H1 (cell line): ENCODE data around the gene RABEP2. TPM values are rescaled to one million over a fixed set of nuclear protein-coding genes. Genes with fewer than 3 reads are reported as not detected.

ENCODE experiments used
- CTCF ChIA-PET: fragments of 300-600 bp; sonication (Branson Sonifier 250); formaldehyde crosslinking; loops from one replicate; lab custom pipeline; 2021; ENCODE audit not compliant: partially characterized antibody; lab: Charles Lee
- POLR2A ChIA-PET: fragments of 300-600 bp; sonication (Branson Sonifier 250); formaldehyde crosslinking; loops from one replicate; lab custom pipeline; 2021; ENCODE audit warnings: inconsistent platforms; ENCODE audit not compliant: partially characterized antibody; lab: Charles Lee
- DNase-seq, 2 experiments: peaks; one replicate each; pipeline versions ENCODE4 v3.0.0 to v3.0.0-alpha.2; 2010 to 2022; ENCODE audit warnings: low spot score in 2 of 2, low read depth in 1 of 2, mixed read lengths in 1 of 2
- FAIRE-seq: peaks from 2 replicates; lab custom pipeline; 2011; peaks lifted over from hg19 to GRCh38; lab: Jason Lieb, UNC
- H2AFZ ChIP-seq: 2 replicates; pipeline ENCODE4 v1.8.1; 2012; ENCODE audit warnings: low read length, inconsistent platforms
- H2AK5ac ChIP-seq: 2 replicates; pipeline ENCODE4 v1.6.1; 2013; ENCODE audit warnings: low read depth, low read length
- H2BK120ac ChIP-seq: replicated peaks from 2 replicates; pipeline ENCODE3; 2013; ENCODE audit warnings: low read depth, low read length, inconsistent platforms
- H2BK12ac ChIP-seq: 2 replicates; pipeline ENCODE4 v1.6.1; 2013; ENCODE audit warnings: low read depth, low read length
- H2BK15ac ChIP-seq: 2 replicates; pipeline ENCODE4 v1.6.1; 2013; ENCODE audit warnings: low read length
- H2BK20ac ChIP-seq: 2 replicates; pipeline ENCODE4 v1.6.1; 2013; ENCODE audit warnings: low read length
- H2BK5ac ChIP-seq: 2 replicates; pipeline ENCODE4 v1.6.1; 2013; ENCODE audit warnings: low read depth, low read length
- H3K14ac ChIP-seq: 2 replicates; pipeline ENCODE4 v1.6.1; 2013; ENCODE audit warnings: inconsistent platforms; ENCODE audit not compliant: insufficient read length
- H3K18ac ChIP-seq: 2 replicates; pipeline ENCODE4 v1.6.1; 2013; ENCODE audit warnings: low read length; ENCODE audit errors: extremely low read depth
- H3K23ac ChIP-seq: 2 replicates; pipeline ENCODE4 v1.6.1; 2013; ENCODE audit warnings: inconsistent platforms; ENCODE audit not compliant: insufficient read length
- H3K23me2 ChIP-seq: 2 replicates; pipeline ENCODE4 v1.6.1; 2013; ENCODE audit warnings: low read depth, low read length
- H3K27ac ChIP-seq: 2 replicates; pipeline ENCODE4 v1.6.1; 2011; ENCODE audit warnings: low read depth, low read length, inconsistent platforms
- H3K27me3 ChIP-seq, 4 experiments: replicated peaks in 1 of 4; 1 replicate in 1 of 4; 2 replicates in 3 of 4; pipeline versions ENCODE4 v1.6.1 to v1.8.1; 2011 to 2013; ENCODE audit warnings: low read length in 3 of 4, mild to moderate bottlenecking in 3 of 4, inconsistent platforms in 2 of 4, mixed read lengths in 2 of 4, moderate library complexity in 1 of 4; ENCODE audit not compliant: control insufficient read depth in 3 of 4, insufficient read depth in 3 of 4; ENCODE audit errors: extremely low read depth in 1 of 4
- H3K36me3 ChIP-seq, 4 experiments: 2 replicates each; pipeline versions ENCODE4 v1.6.1 to v1.8.1; 2011 to 2013; ENCODE audit warnings: mild to moderate bottlenecking in 4 of 4, low read length in 3 of 4, moderate library complexity in 2 of 4, control low read depth in 1 of 4, inconsistent platforms in 1 of 4; ENCODE audit not compliant: insufficient read depth in 4 of 4, control insufficient read depth in 2 of 4
- H3K4ac ChIP-seq: replicated peaks from 2 replicates; pipeline ENCODE3; 2013; ENCODE audit warnings: low read length, low read depth, mixed read lengths, inconsistent platforms; ENCODE audit not compliant: insufficient read length
- H3K4me1 ChIP-seq, 4 experiments: replicated peaks in 1 of 4; 1 replicate in 1 of 4; 2 replicates in 3 of 4; pipeline versions ENCODE4 v1.6.1 to v1.8.1; 2011 to 2013; ENCODE audit warnings: low read length in 3 of 4, inconsistent platforms in 2 of 4, mixed read lengths in 1 of 4; ENCODE audit not compliant: insufficient read depth in 4 of 4, control insufficient read depth in 3 of 4
- H3K4me2 ChIP-seq, 2 experiments: 2 replicates each; pipeline versions ENCODE4 v1.6.1 to v1.8.1; 2011 to 2013; ENCODE audit warnings: low read depth in 2 of 2, low read length in 2 of 2, control low read depth in 1 of 2, inconsistent platforms in 1 of 2, mild to moderate bottlenecking in 1 of 2; ENCODE audit not compliant: insufficient read depth in 1 of 2
- H3K4me3 ChIP-seq, 4 experiments: fragments of 200-600, 300-600 bp in 1 of 4; sonication (generic), shearing (Covaris generic), sonication (Bioruptor Twin) in 1 of 4; 2 replicates each; pipeline versions ENCODE4 v1.5.1 to v1.8.1; 2011 to 2016; ENCODE audit warnings: low read length in 4 of 4, low read depth in 3 of 4, control low read depth in 2 of 4, inconsistent platforms in 2 of 4, mild to moderate bottlenecking in 2 of 4, mixed read lengths in 1 of 4, moderate library complexity in 1 of 4; ENCODE audit not compliant: insufficient read depth in 2 of 4; ENCODE audit errors: extremely low read depth in 1 of 4
- H3K56ac ChIP-seq: replicated peaks from 2 replicates; pipeline ENCODE3; 2013; ENCODE audit warnings: low read depth, mild to moderate bottlenecking, mixed read lengths, low read length, inconsistent platforms; ENCODE audit not compliant: insufficient read length
- H3K79me1 ChIP-seq: 2 replicates; pipeline ENCODE4 v1.6.1; 2013; ENCODE audit warnings: low read depth, low read length, control low read depth
- H3K79me2 ChIP-seq, 2 experiments: 2 replicates each; pipeline versions ENCODE4 v1.6.1 to v1.8.1; 2012 to 2013; ENCODE audit warnings: low read length in 2 of 2, mild to moderate bottlenecking in 2 of 2, inconsistent platforms in 1 of 2; ENCODE audit not compliant: insufficient read depth in 2 of 2, control insufficient read depth in 1 of 2
- H3K9ac ChIP-seq, 4 experiments: replicated peaks in 1 of 4; 1 replicate in 1 of 4; 2 replicates in 3 of 4; pipeline versions ENCODE4 v1.6.1 to v1.8.1; 2011 to 2013; ENCODE audit warnings: low read depth in 3 of 4, low read length in 3 of 4, control low read depth in 2 of 4, mild to moderate bottlenecking in 2 of 4, moderate library complexity in 2 of 4, inconsistent platforms in 1 of 4; ENCODE audit errors: extremely low read depth in 1 of 4
- H3K9me3 ChIP-seq, 2 experiments: 2 replicates each; pipeline versions ENCODE4 v1.6.1 to v1.8.1; 2012 to 2013; ENCODE audit warnings: mild to moderate bottlenecking in 2 of 2, moderate library complexity in 2 of 2, control low read depth in 1 of 2, inconsistent platforms in 1 of 2, low read depth in 1 of 2, low read length in 1 of 2, mixed read lengths in 1 of 2; ENCODE audit not compliant: insufficient read depth in 2 of 2
- H4K20me1 ChIP-seq, 2 experiments: replicated peaks in 1 of 2; 2 replicates each; pipeline versions ENCODE3 to v1.8.1; 2011 to 2013; ENCODE audit warnings: inconsistent platforms in 2 of 2, low read length in 2 of 2, mild to moderate bottlenecking in 1 of 2; ENCODE audit not compliant: insufficient read depth in 2 of 2, control insufficient read depth in 1 of 2
- H4K5ac ChIP-seq: 2 replicates; pipeline ENCODE4 v1.6.1; 2013; ENCODE audit warnings: low read length, low read depth, mixed read lengths, inconsistent platforms; ENCODE audit not compliant: insufficient read length
- H4K8ac ChIP-seq: 2 replicates; pipeline ENCODE4 v1.8.0; 2013; ENCODE audit warnings: mild to moderate bottlenecking, moderate library complexity, low read length, inconsistent platforms; ENCODE audit not compliant: insufficient read depth; ENCODE audit errors: extremely low read depth
- H4K91ac ChIP-seq: replicated peaks from 2 replicates; pipeline ENCODE3; 2013; ENCODE audit warnings: low read length, mixed read lengths, inconsistent platforms; ENCODE audit not compliant: insufficient read length
- BACH1 ChIP-seq: IDR thresholded peaks from 2 replicates; pipeline ENCODE4 v1.6.1; 2012; ENCODE audit warnings: low read length, improper control_type of control experiment
- EGR1 ChIP-seq: IDR thresholded peaks from 2 replicates; pipeline ENCODE4 v1.6.1; 2011; ENCODE audit warnings: low read depth, low read length, borderline replicate concordance
- EP300 ChIP-seq, 2 experiments: IDR thresholded peaks; 1 replicate in 1 of 2; 2 replicates in 1 of 2; pipeline ENCODE4 v1.6.1; 2011 to 2012; ENCODE audit warnings: low read depth in 2 of 2, low read length in 2 of 2, mild to moderate bottlenecking in 2 of 2, borderline replicate concordance in 1 of 2, inconsistent platforms in 1 of 2, moderate library complexity in 1 of 2
- FOSL1 ChIP-seq: IDR thresholded peaks from 2 replicates; pipeline ENCODE4 v1.6.1; 2011; ENCODE audit warnings: mild to moderate bottlenecking, low read depth, low read length, moderate library complexity; ENCODE audit not compliant: insufficient read depth
- NANOG ChIP-seq: IDR thresholded peaks from 2 replicates; pipeline ENCODE4 v1.6.1; 2011; ENCODE audit warnings: low read length, low read depth, mild to moderate bottlenecking, inconsistent platforms; ENCODE audit not compliant: insufficient read depth, poor library complexity, severe bottlenecking
- RAD21 ChIP-seq, 2 experiments: IDR thresholded peaks in 1 of 2; conservative IDR thresholded peaks in 1 of 2; 2 replicates each; pipeline ENCODE4 v1.6.1; 2011; ENCODE audit warnings: low read depth in 2 of 2, low read length in 2 of 2, improper control_type of control experiment in 1 of 2, inconsistent platforms in 1 of 2, mild to moderate bottlenecking in 1 of 2, moderate library complexity in 1 of 2
- SP2 ChIP-seq: IDR thresholded peaks from 2 replicates; pipeline ENCODE4 v1.6.1; 2012; ENCODE audit warnings: mild to moderate bottlenecking, low read length, inconsistent platforms
- SP4 ChIP-seq: IDR thresholded peaks from 2 replicates; pipeline ENCODE4 v1.6.1; 2012; ENCODE audit warnings: low read length, inconsistent platforms
- SRF ChIP-seq: IDR thresholded peaks from 2 replicates; pipeline ENCODE4 v1.6.1; 2011; ENCODE audit warnings: mild to moderate bottlenecking, low read depth, low read length, moderate library complexity
- TBP ChIP-seq: IDR thresholded peaks from 2 replicates; pipeline ENCODE4 v1.6.1; 2011; ENCODE audit warnings: low read depth, low read length, improper control_type of control experiment
- YY1 ChIP-seq: IDR thresholded peaks from 2 replicates; pipeline ENCODE4 v1.6.1; 2011; ENCODE audit warnings: low read depth, mild to moderate bottlenecking, low read length
- WGBS, 2 experiments: shearing (Covaris generic) in 1 of 2; methylation state at CpG; one replicate each; pipeline versions ENCODE4 v1.1.6 to v1.1.7; 2013 to 2015; ENCODE audit warnings: low lambda C conversion rate in 2 of 2, mixed read lengths in 2 of 2, inconsistent platforms in 1 of 2, low coverage in 1 of 2, missing lambda C conversion rate in 1 of 2; ENCODE audit not compliant: insufficient replicate concordance in 2 of 2, insufficient coverage in 1 of 2, insufficient read length in 1 of 2; ENCODE audit errors: extremely low coverage in 1 of 2, missing lambda C conversion rate in 1 of 2; 5-methylcytosine and 5-hydroxymethylcytosine counted together
- polyA plus RNA-seq, 7 experiments: library from polyadenylated mRNA; depleted of rRNA in 3 of 7; stranded (reverse) in 5 of 7; unstranded in 2 of 7; fragments of >200 nt in 5 of 7; fragments of 200-250 nt in 2 of 7; gene quantifications; 1 replicate in 5 of 7; 2 replicates in 1 of 7; 4 replicates in 1 of 7; pipeline versions ENCODE4 v1.2.1 to v1.2.3, GENCODE V29; 2011 to 2013; ENCODE audit warnings: missing spikeins in 2 of 7, mixed read lengths in 2 of 7
- total RNA-seq: library from RNA; stranded (reverse); fragmentation: NEBNext Ultra II Directional; extraction: Animal tissue kit (Norgen Biotek cat#: 25700); gene quantifications from 2 replicates; pipeline ENCODE4 v1.2.1, GENCODE V29; 2021
- TF ChIP-seq, protein P1 (sequence below): IDR thresholded peaks from 2 replicates; pipeline ENCODE4 v1.6.1; 2012; ENCODE audit warnings: inconsistent platforms

RABEP2 gene
- total and polyA plus RNA-seq, 2 of the 8 experiments (the other 6 are each of a cell fraction or from before 2014, with no cell fraction given) = 10.4 to 14.9 TPM

DNA sequence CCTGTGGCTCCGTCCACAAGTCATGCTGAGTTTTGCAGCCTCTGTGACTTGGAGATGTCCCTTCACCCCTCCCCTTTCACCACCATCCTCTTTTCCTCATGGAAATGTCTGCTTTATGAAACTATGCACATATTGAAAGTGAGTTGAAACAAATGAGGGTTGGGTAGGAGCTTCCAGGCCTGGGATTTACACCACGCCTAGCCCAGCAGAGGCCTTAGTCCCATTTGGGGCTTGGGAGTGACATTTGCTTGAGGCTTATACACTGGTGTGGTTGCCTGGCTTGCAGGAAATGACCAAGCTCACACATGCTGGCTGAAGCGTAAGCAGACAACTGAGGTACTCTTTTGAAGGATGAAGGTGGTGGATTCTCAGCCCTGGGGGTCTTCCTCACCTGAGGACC lies 39.0 kb upstream of the RABEP2 start:
- peaks cover 0 to 7% of the 10 kb centered on the region in 2 experiments for H4K20me1 ChIP-seq
- H3K4ac ChIP-seq = no peak overlapping the region
- H2BK20ac ChIP-seq = no peak overlapping the region
- no peak overlapping the region for H3K23ac ChIP-seq
- H3K14ac ChIP-seq = no peak overlapping the region
- H3K79me1 ChIP-seq = no peaks in the 10 kb centered on the region; the same call in 1 of the 2 replicates
- FAIRE-seq (no peak), DNase-seq (no peak)
- H3K36me3 ChIP-seq = peaks cover 18 to 48% (median 41%) of the 10 kb centered on the region in 4 experiments
- no peak overlapping the region for H3K4me2 ChIP-seq
- no peak overlapping the region for H4K91ac ChIP-seq
- H3K4me1 ChIP-seq = no peaks in the 10 kb centered on the region
- H3K56ac ChIP-seq = no peak overlapping the region
- H4K8ac ChIP-seq = no peak overlapping the region
- no peaks in the 10 kb centered on the region for H3K23me2 ChIP-seq
- no peaks in the 10 kb centered on the region for H3K27me3 ChIP-seq
- no peak overlapping the region for H3K4me3 ChIP-seq
- no peaks in the 10 kb centered on the region for H3K9me3 ChIP-seq
- no peak overlapping the region for H3K27ac ChIP-seq
- H2BK5ac ChIP-seq = no peak overlapping the region
- no peak overlapping the region for H3K18ac ChIP-seq
- TF ChIP-seq, protein P1, sequence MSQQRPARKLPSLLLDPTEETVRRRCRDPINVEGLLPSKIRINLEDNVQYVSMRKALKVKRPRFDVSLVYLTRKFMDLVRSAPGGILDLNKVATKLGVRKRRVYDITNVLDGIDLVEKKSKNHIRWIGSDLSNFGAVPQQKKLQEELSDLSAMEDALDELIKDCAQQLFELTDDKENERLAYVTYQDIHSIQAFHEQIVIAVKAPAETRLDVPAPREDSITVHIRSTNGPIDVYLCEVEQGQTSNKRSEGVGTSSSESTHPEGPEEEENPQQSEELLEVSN = no peak
- TF ChIP-seq FOSL1 (no peak), SP4 (no peak), EGR1 (no peak), SRF (no peak), YY1 (no peak), BACH1 (no peak), EP300 (IDR thresholded peaks at IDR 0.05; ENCODE audit: borderline replicate concordance in 1 of 2, low read depth in 2 of 2, low read length in 2 of 2) (no peak), TBP (no peak), RAD21 (IDR thresholded peaks at IDR 0.05 in 1 of 2, conservative IDR thresholded peaks at IDR 0.05 in 1 of 2; ENCODE audit: low read depth in 2 of 2, low read length in 2 of 2) (no peak), SP2 (no peak), NANOG (no peak)
- no peak overlapping the region for H4K5ac ChIP-seq
- H2BK12ac ChIP-seq = no peak overlapping the region
- H3K79me2 ChIP-seq = no peaks in the 10 kb centered on the region
- 94% methylated on average over 3 of the region's 3 CpGs; no CpG with 5 or more reads in 1 of the 2 experiments for WGBS, 2 experiments
- no peak overlapping the region for H2BK15ac ChIP-seq
- CTCF ChIA-PET = no interaction called here
- POLR2A ChIA-PET = interaction anchor here (1.3 to 3.0 kb wide), 2 partner anchors 9 to 15 kb away, joined by 3 to 19 read pairs; partner anchors contain the start of gene SPNS1
- H3K9ac ChIP-seq = no peak overlapping the region
- H2AK5ac ChIP-seq = no peak overlapping the region
- H2BK120ac ChIP-seq = no peak overlapping the region
- H2AFZ ChIP-seq = no peak overlapping the region
